Neural crest cell (in vitro differentiated cells): ENCODE results near the gene DEGS1. TPM values are rescaled to one million over a fixed set of nuclear protein-coding genes. Genes with fewer than 3 reads are reported as not detected.

ENCODE experiments used
- DNase-seq: peaks from one replicate; pipeline ENCODE4 v3.0.0; 2021; ENCODE audit warnings: low read depth, mixed read lengths, low spot score
- H3K27ac Mint-ChIP-seq: one replicate; pipeline ENCODE4 v1.8.0; 2021; ENCODE audit warnings: mild to moderate bottlenecking, mixed read lengths; ENCODE audit not compliant: unreplicated experiment
- H3K27me3 Mint-ChIP-seq: 2 replicates; pipeline ENCODE4 v1.8.0; 2021; ENCODE audit warnings: low read depth, mild to moderate bottlenecking, mixed read lengths
- H3K36me3 Mint-ChIP-seq: 2 replicates; pipeline ENCODE4 v1.8.0; 2021; ENCODE audit warnings: low read depth, mild to moderate bottlenecking, mixed read lengths
- H3K4me1 Mint-ChIP-seq: 2 replicates; pipeline ENCODE4 v1.8.0; 2021; ENCODE audit warnings: mixed read lengths
- H3K4me3 Mint-ChIP-seq: one replicate; pipeline ENCODE4 v1.8.0; 2021; ENCODE audit warnings: mild to moderate bottlenecking, mixed read lengths
- H3K9me3 Mint-ChIP-seq: 2 replicates; pipeline ENCODE4 v1.8.0; 2021; ENCODE audit warnings: mixed read lengths
- total RNA-seq: library from RNA; stranded (reverse); gene quantifications from 2 replicates; pipeline ENCODE4 v1.2.1, GENCODE V29; 2021
- TF ChIP-seq, protein P1 (sequence below): fragments of 200-600 bp; sonication (generic); conservative IDR thresholded peaks from 2 replicates; pipeline ENCODE4 v1.5.0; 2021; ENCODE audit warnings: antibody characterized with exemption, mild to moderate bottlenecking

Gene DEGS1
- total RNA-seq, 1 donor from 2014 or later: 40.5 TPM

DNA sequence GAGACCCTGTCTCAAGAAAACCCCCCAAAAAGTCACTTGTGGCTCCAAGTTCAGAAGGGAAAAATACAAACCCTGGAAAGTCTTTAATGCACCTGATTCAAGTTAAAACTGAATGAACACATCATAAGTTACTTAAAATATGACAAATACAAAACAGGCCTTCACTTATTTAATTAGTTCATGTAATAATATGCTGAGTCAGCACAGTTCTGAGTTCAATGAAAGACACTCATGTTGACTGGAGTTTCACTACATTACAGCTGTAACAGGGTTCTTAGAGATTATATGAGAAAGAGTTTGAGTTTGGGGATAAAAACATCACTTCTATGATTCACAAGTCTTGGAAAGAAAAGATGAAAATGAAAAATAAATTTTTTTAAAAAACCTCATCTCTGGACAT is 51.0 kb downstream of the DEGS1 start:
- no peaks in the 10 kb centered on the region for H3K27me3 Mint-ChIP-seq
- peaks cover 19% of the 10 kb centered on the region for H3K36me3 Mint-ChIP-seq
- H3K27ac Mint-ChIP-seq: no peak overlapping the region
- H3K4me1 Mint-ChIP-seq: peaks cover 9% of the 10 kb centered on the region
- DNase-seq: no peak
- no peaks in the 10 kb centered on the region for H3K9me3 Mint-ChIP-seq
- H3K4me3 Mint-ChIP-seq: no peak overlapping the region
- TF ChIP-seq, protein P1, sequence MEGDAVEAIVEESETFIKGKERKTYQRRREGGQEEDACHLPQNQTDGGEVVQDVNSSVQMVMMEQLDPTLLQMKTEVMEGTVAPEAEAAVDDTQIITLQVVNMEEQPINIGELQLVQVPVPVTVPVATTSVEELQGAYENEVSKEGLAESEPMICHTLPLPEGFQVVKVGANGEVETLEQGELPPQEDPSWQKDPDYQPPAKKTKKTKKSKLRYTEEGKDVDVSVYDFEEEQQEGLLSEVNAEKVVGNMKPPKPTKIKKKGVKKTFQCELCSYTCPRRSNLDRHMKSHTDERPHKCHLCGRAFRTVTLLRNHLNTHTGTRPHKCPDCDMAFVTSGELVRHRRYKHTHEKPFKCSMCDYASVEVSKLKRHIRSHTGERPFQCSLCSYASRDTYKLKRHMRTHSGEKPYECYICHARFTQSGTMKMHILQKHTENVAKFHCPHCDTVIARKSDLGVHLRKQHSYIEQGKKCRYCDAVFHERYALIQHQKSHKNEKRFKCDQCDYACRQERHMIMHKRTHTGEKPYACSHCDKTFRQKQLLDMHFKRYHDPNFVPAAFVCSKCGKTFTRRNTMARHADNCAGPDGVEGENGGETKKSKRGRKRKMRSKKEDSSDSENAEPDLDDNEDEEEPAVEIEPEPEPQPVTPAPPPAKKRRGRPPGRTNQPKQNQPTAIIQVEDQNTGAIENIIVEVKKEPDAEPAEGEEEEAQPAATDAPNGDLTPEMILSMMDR: no peak

- Mint-ChIP-seq H3K4me1 (peaks cover 16% of the 10 kb centered on the region), H3K9me3 (no peaks in the 10 kb centered on the region), H3K27me3 (no peaks in the 10 kb centered on the region), H3K4me3 (no peak overlapping the region), H3K36me3 (peaks cover 18% of the 10 kb centered on the region), H3K27ac (no peak overlapping the region)
- no peak for DNase-seq
- TF ChIP-seq, protein P1: no peak
Observed at GRCh38 chr1:224235813-224236493, 52.9 kb downstream of the DEGS1 start.

DNA sequence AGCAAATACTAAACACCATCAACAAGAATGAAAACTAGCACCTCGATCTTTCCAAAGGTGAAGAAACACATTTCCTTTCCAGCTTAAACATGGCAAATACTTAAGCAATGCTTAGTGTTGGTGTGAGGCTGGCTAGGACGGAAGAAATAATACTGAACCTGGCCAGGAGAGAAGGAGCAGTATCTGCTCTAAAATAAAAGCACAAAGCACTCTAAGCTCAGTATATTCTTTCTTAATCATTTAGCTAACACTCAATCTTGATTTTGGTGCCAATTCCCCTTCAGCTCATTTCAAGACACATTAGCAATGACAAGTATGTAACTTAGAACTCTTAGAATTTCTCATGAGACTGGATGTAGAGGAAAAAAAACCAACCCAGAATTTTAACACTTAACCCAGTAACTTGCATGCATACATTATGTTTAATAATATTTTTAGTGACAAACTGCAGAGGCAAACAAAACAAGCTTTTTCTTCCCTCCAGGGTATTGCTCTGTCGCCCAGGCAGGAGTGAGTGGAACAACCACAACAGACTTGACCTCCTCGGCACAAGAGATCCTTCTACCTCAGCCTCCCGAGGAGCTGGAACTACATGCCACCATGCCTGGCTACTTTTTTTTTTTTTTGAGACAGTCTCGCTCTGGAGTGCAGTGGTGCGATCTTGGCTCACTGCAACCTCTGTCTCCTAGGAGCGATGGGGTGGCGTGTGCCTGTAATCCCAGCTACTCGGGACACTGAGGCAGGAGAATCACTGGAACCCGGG is 54.3 kb downstream of the DEGS1 start:
- Mint-ChIP-seq H3K9me3 (no peaks in the 10 kb centered on the region), H3K27ac (no peak overlapping the region), H3K4me3 (no peak overlapping the region), H3K36me3 (peaks cover 14% of the 10 kb centered on the region), H3K4me1 (peaks cover 16% of the 10 kb centered on the region), H3K27me3 (no peaks in the 10 kb centered on the region)
- no peak for DNase-seq
- TF ChIP-seq, protein P1: no peak

- Mint-ChIP-seq H3K4me1 (peaks cover 16% of the 10 kb centered on the region), H3K4me3 (no peak overlapping the region), H3K27me3 (no peaks in the 10 kb centered on the region), H3K9me3 (no peaks in the 10 kb centered on the region), H3K36me3 (peaks cover 7% of the 10 kb centered on the region), H3K27ac (peak overlapping the region; percentile 68)
- TF ChIP-seq, protein P1: no peak
- no peak for DNase-seq
Observed at GRCh38 chr1:224238212-224238611, 55.2 kb downstream of the DEGS1 start.

GRCh38 chr1:224238756-224239155 is 55.7 kb downstream of the DEGS1 start:
- Mint-ChIP-seq H3K27me3 (no peaks in the 10 kb centered on the region), H3K4me3 (no peak overlapping the region), H3K9me3 (no peaks in the 10 kb centered on the region), H3K36me3 (peaks cover 7% of the 10 kb centered on the region), H3K4me1 (peaks cover 16% of the 10 kb centered on the region), H3K27ac (no peak overlapping the region)
- no peak for DNase-seq
- TF ChIP-seq, protein P1: no peak

Other genes with a start within 250 kb of the DEGS1 start
- gene FBXO28, start 69.1 kb upstream of the DEGS1 start, total RNA-seq: 29.2 and 32.6 TPM in 2 replicates
- 51.2 and 53.8 TPM in 2 replicates for gene NVL, start 146.9 kb downstream of the DEGS1 start, total RNA-seq
- 66.5 and 70.2 TPM in 2 replicates for gene CNIH4, start 173.6 kb downstream of the DEGS1 start, total RNA-seq